HL-60 (cell line): Measurements from ENCODE around the gene CDYL.

Source experiments
- DNase-seq, 2 experiments: peaks; one replicate each; pipeline ENCODE4 v3.0.0-alpha.2; 2010 to 2020; ENCODE audit warnings: low read depth in 1 of 2, low spot score in 1 of 2
- H3K27ac ChIP-seq: fragments of 250-450 bp; sonication (Bioruptor Pico); replicated peaks from 2 replicates; pipeline ENCODE4 v1.5.1; 2020; ENCODE audit warnings: mild to moderate bottlenecking, moderate library complexity
- H3K27me3 ChIP-seq: fragments of 250-450 bp; sonication (Bioruptor Pico); 2 replicates; pipeline ENCODE4 v1.5.1; 2021; ENCODE audit warnings: mild to moderate bottlenecking, moderate library complexity; ENCODE audit not compliant: insufficient read depth, poor library complexity, severe bottlenecking
- H3K4me3 ChIP-seq: replicated peaks from 2 replicates; pipeline ENCODE4 v1.5.1; 2011; ENCODE audit warnings: mild to moderate bottlenecking, control low read depth, low read length; ENCODE audit not compliant: insufficient read depth
- GABPA ChIP-seq: IDR thresholded peaks from 2 replicates; pipeline ENCODE4 v1.6.1; 2012; ENCODE audit warnings: low read depth
- POLR2AphosphoS5 ChIP-seq: IDR thresholded peaks from 2 replicates; pipeline ENCODE4 v1.6.1; 2012; ENCODE audit warnings: low read depth
- REST ChIP-seq: IDR thresholded peaks from 2 replicates; pipeline ENCODE4 v1.6.1; 2012; ENCODE audit warnings: low read depth; ENCODE audit not compliant: insufficient replicate concordance
- SPI1 ChIP-seq: IDR thresholded peaks from 2 replicates; pipeline ENCODE4 v1.6.1; 2012; ENCODE audit warnings: low read depth, mild to moderate bottlenecking, borderline replicate concordance
- TF ChIP-seq, protein P1 (sequence below): IDR thresholded peaks from one replicate; pipeline ENCODE4 v1.5.1; 2011; ENCODE audit warnings: low read length, control low read depth, inconsistent platforms; ENCODE audit not compliant: insufficient read depth

CDYL gene

DNA sequence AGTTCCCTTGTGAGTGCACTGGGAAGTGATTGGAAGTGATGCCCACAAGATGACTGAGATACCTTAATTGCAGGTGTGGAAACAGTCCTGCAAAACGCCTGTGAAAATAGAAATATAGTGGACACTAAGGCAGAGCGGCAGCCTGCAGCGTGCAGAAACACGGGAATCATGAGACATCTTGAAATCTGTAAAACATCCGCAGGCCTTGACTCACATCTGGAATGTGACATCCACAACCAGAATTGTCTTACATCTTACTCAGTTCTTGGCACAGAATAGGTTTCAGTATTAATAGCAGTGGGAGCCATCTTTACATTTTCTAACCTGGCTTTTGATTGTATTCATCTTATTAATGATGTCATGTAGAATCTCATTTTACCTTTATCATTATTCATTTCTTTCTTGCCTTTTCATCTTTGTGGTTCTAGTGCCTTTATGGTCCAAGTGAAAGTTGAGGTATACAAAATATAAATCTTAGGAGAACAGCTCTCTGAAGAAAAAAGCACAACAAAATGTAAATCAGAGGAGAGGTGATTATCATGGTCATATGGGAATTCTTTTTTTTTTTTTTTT lies 44.6 kb downstream of the CDYL start:
- no peak overlapping the region for H3K27ac ChIP-seq
- H3K27me3 ChIP-seq, result no peaks in the 10 kb centered on the region
- TF ChIP-seq, protein P1, sequence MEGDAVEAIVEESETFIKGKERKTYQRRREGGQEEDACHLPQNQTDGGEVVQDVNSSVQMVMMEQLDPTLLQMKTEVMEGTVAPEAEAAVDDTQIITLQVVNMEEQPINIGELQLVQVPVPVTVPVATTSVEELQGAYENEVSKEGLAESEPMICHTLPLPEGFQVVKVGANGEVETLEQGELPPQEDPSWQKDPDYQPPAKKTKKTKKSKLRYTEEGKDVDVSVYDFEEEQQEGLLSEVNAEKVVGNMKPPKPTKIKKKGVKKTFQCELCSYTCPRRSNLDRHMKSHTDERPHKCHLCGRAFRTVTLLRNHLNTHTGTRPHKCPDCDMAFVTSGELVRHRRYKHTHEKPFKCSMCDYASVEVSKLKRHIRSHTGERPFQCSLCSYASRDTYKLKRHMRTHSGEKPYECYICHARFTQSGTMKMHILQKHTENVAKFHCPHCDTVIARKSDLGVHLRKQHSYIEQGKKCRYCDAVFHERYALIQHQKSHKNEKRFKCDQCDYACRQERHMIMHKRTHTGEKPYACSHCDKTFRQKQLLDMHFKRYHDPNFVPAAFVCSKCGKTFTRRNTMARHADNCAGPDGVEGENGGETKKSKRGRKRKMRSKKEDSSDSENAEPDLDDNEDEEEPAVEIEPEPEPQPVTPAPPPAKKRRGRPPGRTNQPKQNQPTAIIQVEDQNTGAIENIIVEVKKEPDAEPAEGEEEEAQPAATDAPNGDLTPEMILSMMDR, result no peak
- TF ChIP-seq REST (no peak), POLR2AphosphoS5 (no peak), GABPA (no peak), SPI1 (no peak)
- H3K4me3 ChIP-seq, result no peak overlapping the region
- no peak for DNase-seq

DNA sequence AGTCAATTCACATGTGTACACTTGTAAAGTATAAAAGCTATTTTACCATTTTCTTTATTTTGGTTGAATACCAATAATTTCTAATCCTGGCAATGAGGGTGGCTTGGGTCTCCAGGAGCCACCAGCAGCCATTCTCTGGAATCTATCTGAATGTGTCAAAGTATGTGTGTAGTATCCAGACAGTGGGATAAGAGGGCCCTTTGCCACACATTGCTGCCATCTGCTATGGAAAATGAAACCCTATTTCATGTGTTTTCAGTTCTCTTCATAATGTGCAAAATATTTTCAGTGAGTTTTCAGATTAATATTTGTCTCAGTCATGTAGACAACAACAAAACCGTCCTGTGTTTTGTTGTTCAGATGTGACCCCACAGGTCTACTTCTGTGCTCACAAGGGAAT lies 46.3 kb downstream of the CDYL start:
- no peak overlapping the region for H3K27ac ChIP-seq
- TF ChIP-seq REST (no peak), GABPA (no peak)
- H3K27me3 ChIP-seq, result no peaks in the 10 kb centered on the region
- no peak overlapping the region for H3K4me3 ChIP-seq
- DNase-seq, result no peak

GRCh38 chr6:4828187-4828698 lies 52.0 kb downstream of the CDYL start:
- H3K27ac ChIP-seq, result no peak overlapping the region
- H3K4me3 ChIP-seq, result no peak overlapping the region
- no peak for DNase-seq
- H3K27me3 ChIP-seq, result no peaks in the 10 kb centered on the region
- TF ChIP-seq GABPA, result no peak
- TF ChIP-seq SPI1, result no peak
- TF ChIP-seq POLR2AphosphoS5, result no peak
- no peak for TF ChIP-seq REST
- TF ChIP-seq, protein P1, result no peak
